Vagina (tissue), 2 donors: ENCODE measurements around the gene EPHB1. TPM values are rescaled to one million over a fixed set of nuclear protein-coding genes. Genes with fewer than 3 reads are reported as not detected.
A peak's percentile ranks its signal among the peaks of the same experiment; 100 is the strongest.

Experiments
- DNase-seq, 2 donors: peaks; one replicate each; pipeline ENCODE4 v3.0.0-alpha.2; 2017; ENCODE audit errors: extremely low spot score in 2 of 2
- H3K27ac ChIP-seq: fragments of 200-600 bp; sonication (generic); one replicate; pipeline ENCODE4 v1.5.1; 2019
- H3K27me3 ChIP-seq: fragments of 200-600 bp; sonication (generic); one replicate; pipeline ENCODE4 v1.5.1; 2019
- H3K36me3 ChIP-seq, 2 donors: fragments of 200-600 bp; sonication (generic); one replicate each; pipeline ENCODE4 v1.5.1; 2017 to 2019
- H3K4me1 ChIP-seq: fragments of 200-600 bp; sonication (generic); one replicate; pipeline ENCODE4 v1.5.1; 2019
- H3K4me3 ChIP-seq, 2 donors: fragments of 200-600 bp; sonication (generic); 1 replicate in 1 of 2; 2 replicates in 1 of 2; pipeline ENCODE4 v1.5.1; 2016 to 2019
- H3K9me3 ChIP-seq: fragments of 200-600 bp; sonication (generic); one replicate; pipeline ENCODE4 v1.5.1; 2019
- CTCF ChIP-seq, 3 experiments: fragments of 450-650 bp in 2 of 3; fragments of 200-600 bp in 1 of 3; sonication (generic) in 1 of 3; IDR thresholded peaks; one replicate each; pipeline ENCODE4 v1.5.1; 2017 to 2019; ENCODE audit warnings: antibody characterized with exemption in 3 of 3, mild to moderate bottlenecking in 2 of 3, moderate library complexity in 2 of 3
- POLR2A ChIP-seq, 2 donors: fragments of 450-650 bp; IDR thresholded peaks; one replicate each; pipeline ENCODE4 v1.6.1; 2017; ENCODE audit warnings: antibody characterized with exemption in 2 of 2, mild to moderate bottlenecking in 2 of 2, moderate library complexity in 2 of 2
- POLR2AphosphoS5 ChIP-seq, 2 donors: sonication (generic); formaldehyde crosslinking; IDR thresholded peaks; one replicate each; pipeline ENCODE4 v1.9.0; 2017; ENCODE audit warnings: antibody characterized with exemption in 2 of 2, mild to moderate bottlenecking in 2 of 2, low read depth in 1 of 2; ENCODE audit not compliant: insufficient read depth in 1 of 2
- intact Hi-C: fragments of 100-400 bp; cut with DNase I; formaldehyde crosslinking; loops from one replicate; pipeline ENCODE4 v1.15.1; 2023
- total RNA-seq: library from RNA; depleted of rRNA; stranded (reverse); fragments of >200 nt; gene quantifications from one replicate; pipeline ENCODE4 v1.2.3, GENCODE V29; 2016

The EPHB1 gene
- total RNA-seq, 1 donor from 2014 or later: 2.2 TPM

DNA sequence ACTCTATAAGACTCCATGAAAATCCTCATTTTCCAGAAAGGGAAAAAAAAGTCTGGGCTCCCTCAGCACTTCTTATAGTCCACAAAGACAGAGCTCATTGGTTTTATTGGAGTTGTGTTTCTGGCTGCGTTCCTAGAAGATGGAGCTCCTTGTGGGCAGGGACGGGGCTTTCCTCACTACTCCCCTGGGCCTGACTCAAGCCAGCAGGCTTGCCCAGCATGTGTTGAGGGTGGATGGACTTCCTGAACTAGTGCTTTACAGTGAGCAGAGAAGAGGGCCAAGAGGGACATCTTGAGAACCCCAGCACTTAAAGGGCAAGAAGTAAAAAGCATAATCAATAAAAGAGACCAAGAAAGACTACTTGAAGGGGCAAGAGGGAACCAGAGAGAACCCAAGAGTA, 43.2 kb upstream of the EPHB1 start:
- no peak for DNase-seq
- no peaks in the 10 kb centered on the region for H3K36me3 ChIP-seq
- no peaks in the 10 kb centered on the region for H3K4me1 ChIP-seq
- no peak for TF ChIP-seq CTCF (IDR thresholded peaks at IDR 0.05)
- TF ChIP-seq POLR2AphosphoS5 (IDR thresholded peaks at IDR 0.05; ENCODE audit: insufficient read depth in 1 of 2, low read depth in 1 of 2): no peak
- no peak for TF ChIP-seq POLR2A (IDR thresholded peaks at IDR 0.05)
- no peaks in the 10 kb centered on the region for H3K27me3 ChIP-seq
- H3K27ac ChIP-seq: no peak overlapping the region
- H3K9me3 ChIP-seq: no peaks in the 10 kb centered on the region
- intact Hi-C loops: no loop called here
- H3K4me3 ChIP-seq: no peak overlapping the region

GRCh38 chr3:134752761-134753461, 42.1 kb upstream of the EPHB1 start:
- DNase-seq: peak in 1 of 2 donors; percentile 52
- no peak overlapping the region for H3K27ac ChIP-seq
- no peaks in the 10 kb centered on the region for H3K27me3 ChIP-seq
- H3K9me3 ChIP-seq: no peaks in the 10 kb centered on the region
- H3K36me3 ChIP-seq: no peaks in the 10 kb centered on the region
- intact Hi-C loops: no loop called here
- H3K4me3 ChIP-seq: no peak overlapping the region
- no peaks in the 10 kb centered on the region for H3K4me1 ChIP-seq
- TF ChIP-seq CTCF (IDR thresholded peaks at IDR 0.05): no peak

GRCh38 chr3:134753999-134754742, 40.9 kb upstream of the EPHB1 start:
- Histone ChIP-seq H3K4me3 (no peak overlapping the region), H3K27me3 (no peaks in the 10 kb centered on the region), H3K9me3 (no peaks in the 10 kb centered on the region), H3K4me1 (no peaks in the 10 kb centered on the region), H3K36me3 (no peaks in the 10 kb centered on the region), H3K27ac (no peak overlapping the region)
- intact Hi-C loops: no loop called here
- TF ChIP-seq POLR2A (IDR thresholded peaks at IDR 0.05) (no peak), CTCF (IDR thresholded peaks at IDR 0.05) (no peak), POLR2AphosphoS5 (IDR thresholded peaks at IDR 0.05; ENCODE audit: insufficient read depth in 1 of 2, low read depth in 1 of 2) (no peak)
- DNase-seq: peak; percentile 64 to 67

GRCh38 chr3:134754768-134755559, 40.1 kb upstream of the EPHB1 start:
- DNase-seq: peak; percentile 72 to 79
- H3K9me3 ChIP-seq: no peaks in the 10 kb centered on the region
- H3K4me3 ChIP-seq: no peak overlapping the region
- TF ChIP-seq POLR2A (IDR thresholded peaks at IDR 0.05) (no peak), POLR2AphosphoS5 (IDR thresholded peaks at IDR 0.05; ENCODE audit: insufficient read depth in 1 of 2, low read depth in 1 of 2) (no peak), CTCF (IDR thresholded peaks at IDR 0.05) (peak in 2 of 3 experiments; percentile 9 to 47)
- H3K36me3 ChIP-seq: no peaks in the 10 kb centered on the region
- intact Hi-C loops: no loop called here
- no peak overlapping the region for H3K27ac ChIP-seq
- H3K4me1 ChIP-seq: no peaks in the 10 kb centered on the region
- H3K27me3 ChIP-seq: no peaks in the 10 kb centered on the region
